Liver (tissue), 3 donors: Measurements from ENCODE around the gene PHF20.
A peak's percentile ranks its signal among the peaks of the same experiment; 100 is the strongest.

Source experiments
- ATF3 ChIP-seq: IDR thresholded peaks from 2 replicates; pipeline ENCODE4 v1.6.1; 2016; ENCODE audit warnings: antibody characterized with exemption
- CTCF ChIP-seq: fragments of 150-350 bp; IDR thresholded peaks from 2 replicates; pipeline ENCODE4 v1.5.1; 2017; ENCODE audit warnings: improper control_type of control experiment, low read depth, low read length; ENCODE audit not compliant: missing input control
- FOXA1 ChIP-seq: IDR thresholded peaks from 2 replicates; pipeline ENCODE4 v1.6.1; 2016; ENCODE audit warnings: antibody characterized with exemption
- GABPA ChIP-seq, 2 donors: IDR thresholded peaks in 1 of 2; conservative IDR thresholded peaks in 1 of 2; 2 replicates each; pipeline ENCODE4 v1.6.1; 2016; ENCODE audit warnings: antibody characterized with exemption in 2 of 2, mild to moderate bottlenecking in 1 of 2, moderate library complexity in 1 of 2
- HNF4A ChIP-seq, 2 donors: conservative IDR thresholded peaks; 2 replicates each; pipeline ENCODE4 v1.6.1; 2016; ENCODE audit warnings: antibody characterized with exemption in 2 of 2, mild to moderate bottlenecking in 2 of 2
- JUND ChIP-seq, 2 donors: IDR thresholded peaks; 2 replicates each; pipeline ENCODE4 v1.6.1; 2016; ENCODE audit warnings: antibody characterized with exemption in 2 of 2
- MAX ChIP-seq: IDR thresholded peaks from 2 replicates; pipeline ENCODE4 v1.6.1; 2016; ENCODE audit warnings: antibody characterized with exemption
- RAD21 ChIP-seq, 2 donors: IDR thresholded peaks; 2 replicates each; pipeline ENCODE4 v1.6.1; 2016; ENCODE audit warnings: antibody characterized with exemption in 2 of 2, mild to moderate bottlenecking in 2 of 2
- REST ChIP-seq: IDR thresholded peaks from 2 replicates; pipeline ENCODE4 v1.6.1; 2016; ENCODE audit warnings: antibody characterized with exemption, mild to moderate bottlenecking
- SP1 ChIP-seq: IDR thresholded peaks from 2 replicates; pipeline ENCODE4 v1.6.1; 2018; ENCODE audit warnings: antibody characterized with exemption, mild to moderate bottlenecking
- TAF1 ChIP-seq: conservative IDR thresholded peaks from 2 replicates; pipeline ENCODE4 v1.6.1; 2016; ENCODE audit warnings: antibody characterized with exemption, mild to moderate bottlenecking
- YY1 ChIP-seq: IDR thresholded peaks from 2 replicates; pipeline ENCODE4 v1.6.1; 2016; ENCODE audit warnings: antibody characterized with exemption, mild to moderate bottlenecking
- ZBTB33 ChIP-seq: IDR thresholded peaks from 2 replicates; pipeline ENCODE4 v1.6.1; 2016; ENCODE audit warnings: antibody characterized with exemption
- donor health status: healthy.
- donor health status: healthy.

- TF ChIP-seq CTCF: peak; percentile 84
- no peak for TF ChIP-seq FOXA1
- TF ChIP-seq SP1: no peak
- no peak for TF ChIP-seq ZBTB33
- TF ChIP-seq YY1: no peak
- no peak for TF ChIP-seq REST
- no peak for TF ChIP-seq JUND (IDR thresholded peaks at IDR 0.05)
- TF ChIP-seq RAD21 (IDR thresholded peaks at IDR 0.05): peak; percentile 81 to 90
- no peak for TF ChIP-seq MAX
- TF ChIP-seq ATF3: no peak
- TF ChIP-seq TAF1: no peak
- TF ChIP-seq GABPA (IDR thresholded peaks at IDR 0.05 in 1 of 2, conservative IDR thresholded peaks at IDR 0.05 in 1 of 2): no peak
- TF ChIP-seq HNF4A (conservative IDR thresholded peaks at IDR 0.05): no peak
These were observed 221.0 kb downstream of the PHF20 start for GRCh38 chr20:35992713-35993335.
